Activated CD8-positive, alpha-beta memory T cell treated with anti-CD3 and anti-CD28 coated beads for 36 hours (primary cell): ENCODE measurements around the gene SLC25A12. TPM values are rescaled to one million over a fixed set of nuclear protein-coding genes. Genes with fewer than 3 reads are reported as not detected.
"Not testable (repeated sequence)": the region's sequence is repeated elsewhere in the genome, so short reads cannot be mapped to it uniquely, and the experiment has no call there.

Source experiments
- CTCF ChIA-PET: fragments of 350-600 bp; sonication (Branson Sonifier 250); formaldehyde crosslinking; loops from one replicate; lab custom pipeline; 2021; ENCODE audit warnings: antibody characterized with exemption; lab: Charles Lee
- POLR2A ChIA-PET: fragments of 350-600 bp; sonication (Branson Sonifier 250); formaldehyde crosslinking; loops from one replicate; lab custom pipeline; 2021; ENCODE audit warnings: antibody characterized with exemption; lab: Charles Lee
- total RNA-seq, 2 experiments: library from RNA; stranded (reverse); gene quantifications; one replicate each; pipeline ENCODE4 v1.2.3, GENCODE V29; 2021

SLC25A12 gene
- total RNA-seq, 2 experiments from 2014 or later, result 23.8 to 27.3 TPM

DNA sequence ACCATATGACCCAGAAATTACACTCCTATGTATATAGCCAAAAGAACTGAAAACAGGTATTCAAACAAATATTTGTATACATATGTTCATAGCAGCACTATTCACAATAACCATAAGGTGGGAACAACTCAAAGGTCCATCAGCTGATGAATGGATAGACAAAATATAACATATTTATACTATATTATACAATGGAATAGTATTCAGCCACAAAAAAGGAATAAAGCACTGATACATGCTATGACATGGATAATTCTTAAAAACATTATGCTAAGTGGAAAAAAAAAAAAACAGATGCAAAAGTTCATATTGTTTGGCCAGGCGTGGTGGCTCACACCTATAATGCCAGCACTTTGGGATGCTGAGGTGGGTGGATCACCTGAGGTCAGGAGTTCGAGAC lies 52.0 kb downstream of the SLC25A12 start:
- CTCF ChIA-PET, result no interaction called here
- POLR2A ChIA-PET, result no interaction called here

DNA sequence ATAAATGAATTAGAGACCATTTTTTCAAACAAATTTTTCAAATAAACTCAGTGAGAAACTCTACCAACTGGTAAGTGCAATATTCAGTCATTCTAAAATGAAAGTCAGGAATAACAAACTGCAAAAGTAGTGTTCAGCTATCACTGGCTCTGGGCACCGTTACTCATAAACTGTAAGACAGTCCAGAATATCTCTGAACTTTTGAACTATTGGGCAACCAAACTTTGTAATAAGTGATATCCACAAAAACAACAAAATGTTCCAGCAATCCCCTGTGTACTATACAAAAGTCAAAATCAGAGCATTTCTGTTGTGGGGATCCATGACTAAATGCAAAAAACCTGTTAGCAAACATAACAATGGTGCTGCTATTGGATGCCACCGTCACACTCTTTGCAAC lies 56.3 kb downstream of the SLC25A12 start:
- ChIA-PET POLR2A (no interaction called here), CTCF (no interaction called here)

DNA sequence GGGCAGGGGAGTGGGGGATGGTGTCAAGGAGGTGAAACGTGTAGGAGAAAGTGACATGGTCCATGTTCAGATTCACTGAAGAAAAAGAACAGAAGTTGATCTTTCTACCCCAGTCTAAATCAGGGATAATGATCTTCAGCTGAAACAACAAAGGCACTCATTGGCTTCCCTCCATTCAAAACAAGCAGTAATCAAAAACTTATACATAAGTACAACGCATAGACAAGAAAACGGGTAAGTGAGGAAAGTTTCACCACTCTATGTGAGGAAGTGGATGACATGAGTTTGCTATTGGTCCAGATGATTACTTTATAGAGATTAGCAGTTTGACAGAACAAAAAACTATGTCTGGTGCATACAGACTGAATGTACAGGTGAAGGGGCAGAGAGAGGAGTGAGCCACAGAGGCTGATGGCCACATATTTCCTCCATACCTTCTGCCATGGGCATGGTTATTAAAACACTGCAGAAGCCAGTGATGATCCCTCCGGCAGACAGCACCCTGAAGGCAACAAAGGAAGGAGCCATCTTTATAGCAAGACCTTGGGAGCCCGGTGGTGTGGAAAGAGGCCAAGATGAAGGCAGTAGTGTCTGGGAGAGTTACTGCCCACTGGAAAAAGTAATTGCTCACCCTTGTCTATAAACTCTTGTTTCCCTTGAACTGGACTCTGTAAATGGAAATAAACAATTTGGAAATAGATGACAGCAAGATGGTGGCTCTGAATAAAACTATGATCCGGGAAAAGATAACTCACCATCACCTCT lies 57.7 kb downstream of the SLC25A12 start:
- ChIA-PET CTCF (interaction anchor here (0.6 to 0.7 kb wide), 2 partner anchors 7 to 57 kb away, joined by 3 to 5 read pairs; no protein-coding TSS in a partner anchor), POLR2A (no interaction called here)

DNA sequence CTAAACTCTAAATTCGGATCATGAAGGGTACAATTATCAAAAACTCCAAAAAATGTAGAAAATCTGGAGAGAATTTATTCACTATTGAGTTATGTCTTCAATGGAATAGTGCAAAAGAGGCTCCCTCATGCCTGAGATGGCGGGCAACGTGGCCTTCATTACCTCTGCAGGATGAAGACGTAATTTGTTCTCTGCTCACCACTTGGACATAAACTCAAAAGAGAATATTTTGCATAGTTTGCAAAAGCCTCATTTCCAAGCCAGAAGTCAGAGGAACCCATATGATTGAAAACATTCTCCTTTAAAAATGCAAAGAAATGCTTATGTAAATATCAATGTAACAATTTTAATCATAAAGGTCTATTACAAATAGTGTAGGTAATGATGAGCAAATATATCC lies 58.7 kb downstream of the SLC25A12 start:
- CTCF ChIA-PET, result interaction anchor here (0.6 to 0.7 kb wide), 2 partner anchors 8 to 56 kb away, joined by 3 to 5 read pairs; no protein-coding TSS in a partner anchor
- POLR2A ChIA-PET, result no interaction called here

DNA sequence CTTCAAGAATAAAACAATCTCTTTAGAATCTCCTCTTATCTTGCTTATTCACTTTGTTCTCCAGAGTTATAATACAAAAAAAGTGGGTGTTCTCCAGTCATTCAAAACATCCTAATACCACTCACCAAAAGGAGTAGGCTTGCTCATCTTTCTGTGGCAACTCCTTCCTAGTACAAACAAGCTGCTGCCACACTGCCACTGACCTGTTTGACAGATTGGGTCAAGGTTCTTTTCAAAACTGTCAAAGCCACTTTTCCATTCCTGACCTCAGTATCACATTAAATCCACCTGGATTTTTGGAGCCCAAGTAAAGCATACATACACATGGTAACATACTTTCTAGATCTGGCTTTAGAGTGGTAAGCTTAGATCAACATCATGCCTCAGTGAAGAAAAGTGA lies 59.8 kb downstream of the SLC25A12 start:
- CTCF ChIA-PET, result interaction anchor here (0.8 kb wide), 1 partner anchor 24 kb away, joined by 3 read pairs; no protein-coding TSS in a partner anchor
- POLR2A ChIA-PET, result no interaction called here

DNA sequence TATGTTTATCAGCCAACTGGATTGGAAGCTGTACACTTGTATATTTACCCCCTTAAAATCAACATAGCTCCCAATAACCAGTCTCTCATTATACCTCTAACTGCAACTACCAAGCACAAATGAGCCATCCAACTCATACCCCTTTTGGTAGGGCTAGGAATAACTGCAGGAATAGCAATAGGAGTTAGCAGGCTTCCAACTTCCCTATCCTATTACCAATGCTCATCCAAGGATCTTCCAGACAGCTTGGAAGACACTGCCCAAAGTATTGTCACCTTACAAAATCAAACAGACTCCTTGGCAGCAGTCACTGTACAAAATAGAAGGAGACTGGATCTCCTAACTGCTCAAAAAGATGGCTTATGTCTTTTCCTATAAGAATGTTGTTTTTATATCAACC lies 61.6 kb downstream of the SLC25A12 start:
- ChIA-PET POLR2A (no interaction called here), CTCF (no interaction called here)

DNA sequence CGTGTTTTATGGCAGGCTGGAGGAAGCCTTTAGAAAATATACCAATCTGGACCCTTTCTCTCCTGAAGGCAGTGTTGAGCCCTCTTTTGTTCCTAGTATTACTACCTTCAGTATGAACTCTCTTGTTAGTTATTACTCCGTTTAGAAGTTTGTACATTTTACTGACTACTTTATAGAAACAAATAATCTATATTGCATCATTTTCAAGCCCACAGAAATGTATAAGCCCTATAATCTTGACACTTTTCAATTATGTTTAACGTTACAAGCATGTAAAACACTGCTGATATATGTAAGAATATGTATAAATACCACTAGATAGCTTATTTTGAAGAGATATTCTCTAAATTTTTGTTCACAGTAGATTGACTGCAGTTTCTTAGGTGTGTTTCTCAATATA lies 64.0 kb downstream of the SLC25A12 start:
- ChIA-PET CTCF (no interaction called here), POLR2A (no interaction called here)

DNA sequence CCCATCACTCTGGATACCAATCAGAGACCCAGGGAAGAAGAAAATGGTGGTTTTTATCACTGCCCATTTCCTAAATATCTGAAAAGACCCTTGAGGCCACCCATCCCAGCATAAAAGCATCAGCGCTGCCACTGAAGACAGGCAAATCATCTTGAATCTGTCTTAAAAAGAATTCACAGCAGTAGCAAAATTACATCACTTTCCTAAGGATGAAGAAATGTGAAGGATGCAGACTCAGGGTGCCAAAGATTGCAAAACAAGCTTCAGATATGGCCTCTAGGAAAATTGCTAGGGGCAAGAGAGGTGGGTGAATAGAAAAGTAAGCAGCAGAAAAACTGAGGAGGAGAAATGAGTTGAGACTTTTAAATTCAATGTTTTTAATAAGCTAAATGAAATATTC lies 70.0 kb downstream of the SLC25A12 start:
- CTCF ChIA-PET, result no interaction called here
- POLR2A ChIA-PET, result no interaction called here

DNA sequence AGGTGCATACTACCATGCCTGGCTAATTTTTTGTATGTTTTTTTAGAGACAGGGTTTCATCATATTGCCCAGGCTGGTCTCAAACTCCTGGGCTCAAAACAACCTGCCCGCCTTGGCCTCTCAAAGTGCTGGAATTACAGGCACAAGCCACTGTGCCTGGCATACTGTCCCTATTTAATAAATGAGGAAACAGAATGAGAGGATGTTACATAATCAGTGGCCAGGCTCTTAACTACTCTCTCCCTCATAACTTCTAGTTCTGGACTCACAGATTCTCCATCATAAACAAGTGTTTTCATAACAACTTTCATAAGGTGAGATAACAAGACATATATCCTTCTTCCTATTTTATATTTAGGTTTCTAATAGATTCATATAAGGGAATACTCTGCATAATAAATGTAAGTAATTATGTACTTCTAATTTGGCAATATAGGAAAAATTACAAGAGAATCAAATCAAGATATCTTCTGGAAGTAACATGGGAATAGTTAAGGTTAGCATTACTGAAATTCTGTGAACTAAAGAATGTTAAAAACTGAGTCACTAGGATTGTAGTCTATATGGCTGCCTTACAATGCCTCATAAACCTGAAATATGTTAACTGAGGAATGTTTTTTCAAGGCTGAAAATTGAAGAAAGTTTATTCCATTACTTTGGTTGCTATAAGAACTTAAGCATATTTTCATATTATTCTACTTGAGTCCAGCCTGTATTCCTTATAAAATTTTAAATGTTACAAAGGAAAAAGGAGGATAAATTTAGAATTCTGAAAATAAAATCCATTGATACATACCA lies 71.3 kb downstream of the SLC25A12 start:
- POLR2A ChIA-PET, result no interaction called here
- CTCF ChIA-PET, result no interaction called here

DNA sequence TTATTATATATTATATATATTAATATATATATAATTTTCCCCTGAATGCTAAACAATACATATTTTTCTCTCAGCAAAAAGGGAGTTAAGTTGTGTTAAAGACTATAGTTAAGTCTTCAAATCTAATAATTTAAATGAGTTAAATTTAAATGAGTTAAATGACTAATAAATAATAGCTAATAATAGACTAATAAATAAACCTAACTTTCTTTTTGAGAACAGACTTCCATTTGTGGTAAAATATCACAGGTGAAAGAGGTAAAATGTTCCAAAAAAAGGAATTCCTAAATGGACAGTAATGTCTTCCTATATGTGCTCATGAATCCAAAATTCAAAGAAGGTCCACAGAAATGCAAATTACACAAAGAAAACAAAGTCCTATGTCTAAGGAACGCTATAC lies 74.6 kb downstream of the SLC25A12 start:
- CTCF ChIA-PET, result no interaction called here
- POLR2A ChIA-PET, result no interaction called here

DNA sequence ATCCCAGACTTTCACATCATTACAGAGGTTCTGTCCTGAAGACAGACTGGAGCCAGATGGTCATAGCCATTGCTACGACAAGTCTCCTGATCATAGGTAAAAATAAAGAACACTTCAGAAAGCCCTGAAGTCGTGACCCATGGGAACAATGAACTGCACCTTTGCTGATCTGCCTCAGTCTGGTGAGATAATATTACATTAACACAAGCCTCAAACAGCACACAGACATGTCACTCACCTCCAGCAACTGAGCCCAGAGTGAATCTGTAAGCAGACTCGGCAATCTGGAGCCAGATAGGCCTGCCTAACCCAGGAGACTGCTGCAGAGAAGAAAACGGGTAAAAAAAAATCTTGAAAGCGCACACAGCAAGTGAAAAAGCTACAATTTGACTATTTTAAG lies 79.2 kb downstream of the SLC25A12 start:
- ChIA-PET POLR2A (no interaction called here), CTCF (no interaction called here)

DNA sequence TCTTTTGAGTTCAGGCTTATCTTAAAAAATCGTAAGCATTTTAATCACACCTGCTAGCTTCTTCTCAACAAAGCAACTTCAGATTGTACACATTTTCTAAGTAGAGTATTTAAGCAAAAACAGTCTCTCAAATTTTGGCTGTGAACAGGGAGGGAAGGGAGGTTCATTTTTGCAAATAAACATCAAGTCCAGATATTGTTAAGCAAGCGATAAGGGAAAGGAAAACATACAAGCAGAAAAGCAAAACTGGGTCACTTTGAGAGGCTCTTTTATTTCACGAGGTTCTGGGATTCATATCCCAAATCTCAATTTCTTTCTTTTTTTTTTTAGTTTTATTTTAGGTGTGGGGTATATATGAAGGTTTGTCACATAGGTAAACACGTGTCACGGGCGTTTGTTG lies 79.9 kb downstream of the SLC25A12 start:
- CTCF ChIA-PET, result no interaction called here
- POLR2A ChIA-PET, result no interaction called here

DNA sequence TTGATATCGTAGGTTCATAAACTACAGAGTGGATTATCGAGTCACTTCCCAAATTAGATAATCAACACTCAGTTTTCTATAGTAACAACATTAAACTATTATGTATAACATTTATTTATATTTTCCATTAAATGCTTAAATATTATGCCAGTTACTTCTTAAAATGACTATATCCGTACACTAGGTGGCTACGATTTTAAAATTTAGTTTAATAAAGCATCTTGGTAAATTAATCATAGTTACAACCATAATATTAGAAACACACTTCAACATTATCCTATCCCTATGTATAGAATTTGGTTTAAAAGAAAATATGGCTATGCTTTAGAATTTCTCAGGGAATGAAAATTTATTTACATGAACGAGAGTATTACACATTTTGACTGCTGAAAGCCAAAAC lies 80.3 kb downstream of the SLC25A12 start:
- POLR2A ChIA-PET, result no interaction called here
- CTCF ChIA-PET, result no interaction called here

DNA sequence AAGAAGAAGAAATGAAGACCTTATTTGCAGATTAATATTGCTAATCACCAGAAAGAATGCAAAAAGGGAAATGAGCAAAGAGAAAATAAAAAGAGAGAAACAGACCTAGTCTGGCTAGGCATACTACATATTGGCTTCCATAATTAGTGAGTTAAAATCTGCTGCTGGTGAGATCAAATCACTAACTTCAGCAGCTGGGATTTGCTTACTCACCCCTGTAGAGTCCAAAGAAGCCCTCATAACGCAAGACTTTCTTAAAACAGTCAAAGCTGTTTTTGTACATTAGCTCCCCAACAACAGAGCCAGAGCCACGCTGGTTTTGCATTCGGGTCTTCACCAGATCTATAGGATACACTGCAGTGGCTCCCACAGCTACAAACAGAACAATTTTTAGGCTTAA lies 80.9 kb downstream of the SLC25A12 start:
- CTCF ChIA-PET, result no interaction called here
- POLR2A ChIA-PET, result no interaction called here

DNA sequence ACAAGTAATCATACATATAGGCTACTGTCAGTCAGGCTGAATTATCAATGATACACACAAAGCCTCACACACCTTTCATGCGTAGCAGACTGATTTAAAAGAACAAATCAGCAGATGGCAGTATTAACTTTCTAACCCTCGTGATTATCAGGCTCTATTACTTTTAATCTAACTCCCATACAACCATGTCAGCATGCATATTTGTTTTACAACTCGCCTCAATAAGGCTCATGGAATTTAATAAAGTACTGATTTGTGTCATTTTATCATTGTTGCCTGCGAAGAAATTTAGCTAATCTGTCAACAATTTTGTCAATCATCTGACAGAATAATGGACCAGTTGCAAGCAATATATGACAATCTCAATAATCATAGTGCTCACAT lies 82.8 kb downstream of the SLC25A12 start:
- CTCF ChIA-PET, result no interaction called here
- POLR2A ChIA-PET, result interaction anchor here (0.6 kb wide), 1 partner anchor 77 kb away, joined by 10 read pairs; no protein-coding TSS in a partner anchor

DNA sequence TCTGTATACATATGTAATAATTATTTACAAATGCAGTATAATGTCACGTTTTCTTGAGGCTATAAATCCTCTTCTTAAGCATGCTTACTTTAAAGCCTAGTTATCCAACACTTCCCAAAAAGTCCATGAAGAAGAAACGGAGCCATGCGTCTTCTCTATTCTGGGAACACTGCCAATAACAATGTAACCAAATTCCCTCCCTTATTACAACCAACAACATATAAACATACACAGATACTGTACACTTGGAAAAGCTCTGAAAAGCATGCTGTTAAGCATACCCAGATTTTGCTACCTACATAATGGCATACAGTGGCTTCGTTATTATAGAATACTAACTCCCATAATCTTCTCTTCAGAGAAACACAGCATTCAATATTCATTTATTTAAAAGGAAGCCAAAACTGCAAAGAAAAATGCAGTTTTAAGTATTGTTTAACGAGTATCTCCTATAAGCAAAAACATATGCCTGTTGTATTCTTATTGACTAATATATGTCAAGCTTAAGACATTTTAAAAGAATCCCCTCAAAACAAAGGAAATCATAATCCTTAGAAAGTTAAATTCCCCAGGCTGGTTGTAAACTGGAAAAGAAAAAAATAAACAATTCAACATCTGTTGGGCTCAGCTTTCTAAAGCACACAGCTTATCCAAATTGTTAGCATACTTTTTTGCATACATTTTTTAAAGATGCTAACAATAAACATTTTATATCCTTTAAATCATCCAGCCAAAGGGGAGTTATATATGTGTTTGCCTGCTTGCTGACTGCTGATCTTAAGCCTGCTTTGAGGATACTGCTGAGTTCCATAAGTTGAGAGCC lies 83.4 kb downstream of the SLC25A12 start:
- CTCF ChIA-PET, result interaction anchor here (0.6 kb wide), 1 partner anchor 115 kb away, joined by 3 read pairs; no protein-coding TSS in a partner anchor
- POLR2A ChIA-PET, result interaction anchor here (0.6 kb wide), 1 partner anchor 78 kb away, joined by 10 read pairs; no protein-coding TSS in a partner anchor

DNA sequence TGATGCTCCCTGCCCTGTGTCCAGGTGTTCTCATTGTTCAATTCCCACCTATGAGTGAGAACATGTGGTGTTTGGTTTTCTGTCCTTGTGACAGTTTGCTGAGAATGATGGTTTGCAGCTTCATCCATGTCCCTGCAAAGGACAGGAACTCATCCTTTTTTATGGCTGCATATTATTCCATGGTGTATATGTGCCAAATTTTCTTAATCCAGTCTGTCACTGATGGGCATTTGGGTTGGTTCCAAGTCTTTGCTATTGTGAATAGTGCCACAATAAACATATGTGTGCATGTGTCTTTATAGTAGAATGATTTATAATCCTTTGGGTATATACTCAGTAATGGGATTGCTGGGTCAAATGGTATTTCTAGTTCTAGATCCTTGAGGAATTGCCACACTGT lies 85.2 kb downstream of the SLC25A12 start:
- POLR2A ChIA-PET, CTCF ChIA-PET: not testable (repeated sequence)

DNA sequence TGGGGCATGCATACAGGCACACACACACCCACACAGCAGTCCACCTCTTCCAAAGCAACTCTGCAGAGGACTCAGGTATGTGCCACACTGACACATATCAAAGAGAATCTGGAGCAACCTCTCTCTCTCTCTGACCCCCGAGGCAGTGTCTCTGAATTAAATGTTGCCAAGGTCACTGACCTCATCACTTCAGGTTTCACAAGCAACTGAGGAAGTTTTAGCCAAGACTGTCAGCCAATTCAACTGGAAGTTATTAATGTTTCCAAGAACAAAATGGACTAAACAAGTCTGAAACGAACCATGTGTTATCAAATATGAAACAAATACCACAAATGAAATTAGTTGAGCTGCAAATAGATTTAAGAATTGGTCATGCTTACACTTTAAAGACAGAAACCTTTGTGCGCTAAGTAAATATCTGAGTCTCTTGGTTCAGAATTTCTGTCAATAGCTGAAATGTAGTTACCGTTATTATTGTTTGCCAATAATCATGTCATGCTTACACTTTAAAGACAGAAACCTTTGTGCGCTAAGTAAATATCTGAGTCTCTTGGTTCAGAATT lies 86.1 kb downstream of the SLC25A12 start:
- CTCF ChIA-PET, result no interaction called here
- POLR2A ChIA-PET, result no interaction called here

DNA sequence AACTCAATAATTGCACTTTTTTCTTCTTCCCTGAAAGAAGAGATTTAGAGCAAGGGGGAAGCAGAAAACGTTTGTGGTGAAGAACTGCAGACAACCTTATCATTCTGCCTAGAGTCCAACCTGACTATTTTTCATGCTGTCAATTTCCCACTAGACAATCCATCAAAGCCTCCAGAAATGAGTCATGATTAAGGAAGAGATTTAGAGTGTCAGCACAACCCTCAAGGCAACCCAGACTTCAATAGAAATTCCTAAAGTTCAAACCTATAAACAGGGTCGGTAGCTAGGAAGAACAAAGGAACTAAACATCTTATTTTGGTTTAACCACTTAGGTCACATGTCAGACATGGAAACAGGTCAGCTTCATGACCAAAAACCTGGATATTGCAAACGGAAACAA lies 86.9 kb downstream of the SLC25A12 start:
- POLR2A ChIA-PET, result no interaction called here
- CTCF ChIA-PET, result no interaction called here
